Islet precursor cell (in vitro differentiated cells): ENCODE data around the gene PAFAH2.
A peak's percentile ranks its signal among the peaks of the same experiment; 100 is the strongest.

Experiments used
- DNase-seq: peaks from one replicate; pipeline ENCODE4 v3.0.0-alpha.2; 2018

PAFAH2 gene

GRCh38 chr1:25926731-25927496 lies 70.9 kb downstream of the PAFAH2 start:
- no peak for DNase-seq

GRCh38 chr1:25924454-25924853 lies 73.4 kb downstream of the PAFAH2 start:
- DNase-seq = no peak

GRCh38 chr1:25922971-25923552 lies 74.8 kb downstream of the PAFAH2 start:
- DNase-seq = peak; percentile 77

- DNase-seq = peak; percentile 82
Measured at GRCh38 chr1:25922056-25922970, 75.5 kb downstream of the PAFAH2 start.

- DNase-seq = no peak
Measured at GRCh38 chr1:25918615-25919014, 79.2 kb downstream of the PAFAH2 start.

GRCh38 chr1:25917996-25918395 lies 79.9 kb downstream of the PAFAH2 start:
- DNase-seq = no peak

GRCh38 chr1:25916460-25916859 lies 81.4 kb downstream of the PAFAH2 start:
- DNase-seq = no peak

- peak; percentile 67 for DNase-seq
Measured at GRCh38 chr1:25914074-25914995, 83.5 kb downstream of the PAFAH2 start.

GRCh38 chr1:25913206-25913605 lies 84.7 kb downstream of the PAFAH2 start:
- DNase-seq = no peak

- DNase-seq = no peak
Measured at GRCh38 chr1:25912076-25912831, 85.6 kb downstream of the PAFAH2 start.

GRCh38 chr1:25911162-25911561 lies 86.7 kb downstream of the PAFAH2 start:
- no peak for DNase-seq
